ENCODE results near the gene TFIP11.
"Not testable (repeated sequence)": the region's sequence is repeated elsewhere in the genome, so short reads cannot be mapped to it uniquely, and the experiment has no call there.

TFIP11 gene

GRCh38 chr22:26541167-26541819 is 29.0 kb upstream of the TFIP11 start:
- DNase-seq (ENCODE audit: low spot score): no peak

DNA sequence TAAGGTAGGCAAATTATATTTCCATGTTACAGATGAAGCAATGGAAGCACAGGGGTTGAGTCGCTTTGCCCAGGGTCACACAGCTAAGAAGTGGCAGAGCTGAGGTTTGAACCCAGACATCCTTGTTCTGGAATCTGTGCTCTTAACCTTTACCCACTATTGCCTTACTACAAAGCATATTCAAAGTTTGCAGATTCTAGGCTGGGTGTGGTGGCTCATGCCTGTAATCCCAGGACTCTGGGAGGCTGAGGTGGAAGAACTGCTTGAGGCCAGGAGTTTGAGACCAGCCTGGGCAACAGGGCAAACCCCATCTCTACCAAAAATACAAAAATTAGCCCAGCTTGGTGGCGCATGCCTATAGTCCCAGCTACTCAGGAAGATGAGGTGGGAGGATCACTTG is 27.8 kb upstream of the TFIP11 start:
- no peak for DNase-seq (ENCODE audit: low spot score)

DNA sequence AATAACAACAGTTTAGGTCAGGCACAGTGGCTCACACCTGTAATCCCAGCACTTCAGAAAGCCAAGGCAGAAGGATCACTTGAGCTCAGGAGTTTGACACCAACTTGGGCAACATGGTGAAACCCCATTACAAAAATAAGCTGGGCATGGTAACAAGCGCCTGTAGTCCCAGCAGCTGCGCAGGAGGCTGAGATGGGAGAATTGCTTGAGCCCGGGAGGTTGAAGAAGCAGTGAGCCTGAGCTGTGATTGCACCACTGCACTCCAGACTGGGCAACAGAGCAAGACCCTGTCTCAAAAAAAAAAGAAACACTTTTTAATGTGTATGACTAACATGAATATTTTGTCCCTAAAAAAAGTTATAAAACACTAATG is 24.5 kb upstream of the TFIP11 start:
- DNase-seq (ENCODE audit: low spot score): no peak

GRCh38 chr22:26536056-26536761 is 23.9 kb upstream of the TFIP11 start:
- DNase-seq (ENCODE audit: low spot score): no peak

- no peak for DNase-seq (ENCODE audit: low spot score)
Observed at GRCh38 chr22:26535603-26535908, 23.3 kb upstream of the TFIP11 start.

DNA sequence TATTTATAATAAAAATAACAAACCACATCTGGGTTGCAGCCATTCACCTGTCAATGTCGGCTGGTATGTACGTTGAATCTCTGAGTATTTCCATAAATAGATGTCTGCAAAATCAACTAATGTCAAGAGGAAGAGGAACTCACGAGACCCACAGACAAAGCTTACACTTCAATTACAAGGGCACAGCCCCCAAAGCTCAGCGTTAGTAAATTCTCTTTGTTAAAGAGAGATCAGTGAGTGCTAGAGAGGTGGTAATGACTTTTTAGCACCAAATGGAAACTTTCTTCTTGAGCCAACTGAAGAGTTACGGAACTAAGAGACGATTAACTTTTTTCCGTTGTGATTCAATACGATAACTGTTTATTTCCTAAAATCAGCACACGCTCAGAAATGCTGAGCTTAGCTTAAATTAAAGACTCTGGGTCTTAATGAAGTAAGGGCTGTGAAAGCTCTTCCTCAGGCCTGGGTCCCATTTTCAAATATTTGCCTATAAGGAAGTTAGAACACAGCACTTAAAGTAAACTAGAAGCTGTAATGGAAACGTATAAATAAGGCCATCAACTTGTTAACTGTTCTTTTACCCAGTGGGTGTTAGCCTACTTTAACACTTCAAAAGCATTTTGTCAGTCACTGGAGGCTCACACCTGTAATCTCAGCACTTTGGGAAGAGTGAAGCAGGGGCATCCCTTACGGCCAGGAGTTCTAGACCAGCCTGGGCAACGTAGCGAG is 22.8 kb upstream of the TFIP11 start:
- DNase-seq (ENCODE audit: low spot score): no peak

- no peak for DNase-seq (ENCODE audit: low spot score)
Observed at GRCh38 chr22:26534171-26534855, 22.0 kb upstream of the TFIP11 start.

DNA sequence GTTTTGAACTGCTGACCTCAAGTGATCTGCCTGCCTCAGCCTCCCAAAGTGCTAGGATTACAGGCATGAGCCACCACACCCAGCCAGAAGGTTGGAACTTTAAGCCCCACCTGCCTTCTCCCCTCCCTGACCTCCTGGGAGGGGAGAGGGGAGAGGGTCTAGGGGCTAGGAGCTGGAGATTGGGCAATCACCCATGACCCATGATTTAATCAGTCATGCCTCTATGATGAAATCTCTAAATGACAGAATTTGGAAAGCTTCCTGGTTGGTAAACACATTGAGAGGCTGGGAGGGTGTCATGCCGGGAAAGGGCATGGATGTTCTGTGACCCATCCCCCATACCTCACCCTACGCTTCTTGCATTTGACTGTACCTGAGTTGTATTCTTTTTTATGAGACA is 17.1 kb upstream of the TFIP11 start:
- peak; percentile 37 for DNase-seq (ENCODE audit: low spot score)

GRCh38 chr22:26528518-26528917 is 16.2 kb upstream of the TFIP11 start:
- not testable (repeated sequence) for DNase-seq (ENCODE audit: low spot score)

DNA sequence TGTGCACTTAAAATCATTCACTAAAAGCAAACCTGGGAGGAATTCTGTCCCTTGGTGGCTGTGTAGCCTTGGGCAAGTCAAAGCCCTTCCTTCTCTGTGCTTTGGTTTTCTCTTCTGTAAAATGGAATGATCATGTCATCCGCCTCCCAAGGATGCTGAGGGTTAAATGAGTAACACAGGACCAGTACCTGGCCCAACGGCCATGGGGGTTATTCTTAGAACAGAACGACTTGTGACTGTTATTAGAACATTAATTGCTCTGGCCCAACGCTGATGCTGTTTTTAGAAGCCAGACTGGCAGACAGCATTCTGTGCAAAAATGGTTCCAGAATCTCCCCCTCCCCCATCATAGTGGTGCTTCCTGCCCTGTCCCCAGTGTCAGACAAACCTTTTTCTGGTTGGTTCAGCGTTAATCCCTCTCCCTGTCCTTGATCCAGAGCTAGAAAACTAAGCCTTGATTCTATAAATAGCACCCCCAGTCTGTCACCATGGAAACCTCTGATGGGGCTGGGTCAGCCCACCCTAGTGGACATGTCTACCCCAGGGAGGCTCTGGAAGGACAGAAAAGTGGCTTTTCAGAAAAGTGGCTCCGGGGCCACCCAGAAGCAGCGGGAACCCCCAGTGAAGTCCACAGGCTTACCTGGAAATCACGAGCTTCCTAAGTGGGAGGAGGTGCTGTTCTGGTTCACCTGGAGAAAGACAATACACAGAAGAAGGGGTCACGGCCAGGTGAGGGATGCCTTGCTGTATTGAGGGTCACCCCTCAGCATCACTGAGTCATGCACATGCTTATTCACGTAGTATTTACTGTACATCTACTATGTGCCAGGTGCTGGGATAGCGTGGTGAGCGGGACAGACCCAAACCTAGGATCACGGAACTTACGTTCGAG is 15.5 kb upstream of the TFIP11 start:
- DNase-seq (ENCODE audit: low spot score): no peak

GRCh38 chr22:26527167-26527566 is 14.9 kb upstream of the TFIP11 start:
- no peak for DNase-seq (ENCODE audit: low spot score)

- DNase-seq (ENCODE audit: low spot score): no peak
Observed at GRCh38 chr22:26525946-26526564, 13.8 kb upstream of the TFIP11 start.

GRCh38 chr22:26524870-26525269 is 12.6 kb upstream of the TFIP11 start:
- DNase-seq (ENCODE audit: low spot score): no peak

- no peak for DNase-seq (ENCODE audit: low spot score)
Observed at GRCh38 chr22:26522592-26522991, 10.3 kb upstream of the TFIP11 start.

DNA sequence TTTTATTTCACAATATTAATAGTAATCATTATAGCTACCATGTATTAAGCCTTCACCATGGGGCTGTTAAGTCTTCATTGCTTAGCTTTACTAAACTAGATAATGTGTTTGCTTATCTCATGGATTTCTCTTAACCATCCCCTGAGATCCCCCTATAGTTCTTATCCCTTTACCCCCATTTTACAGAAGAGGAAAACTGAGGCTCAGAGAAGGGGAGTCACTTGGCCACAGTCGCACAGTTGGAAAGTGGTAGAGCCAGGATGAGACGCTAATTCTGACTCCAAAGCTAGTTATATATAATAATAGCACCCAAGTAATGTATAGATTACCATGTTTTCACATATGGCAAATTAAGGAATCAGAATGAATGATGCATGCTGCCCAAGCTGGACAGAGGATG is 9.7 kb upstream of the TFIP11 start:
- DNase-seq (ENCODE audit: low spot score): no peak

GRCh38 chr22:26517429-26517828 is 5.2 kb upstream of the TFIP11 start:
- DNase-seq (ENCODE audit: low spot score): no peak

DNA sequence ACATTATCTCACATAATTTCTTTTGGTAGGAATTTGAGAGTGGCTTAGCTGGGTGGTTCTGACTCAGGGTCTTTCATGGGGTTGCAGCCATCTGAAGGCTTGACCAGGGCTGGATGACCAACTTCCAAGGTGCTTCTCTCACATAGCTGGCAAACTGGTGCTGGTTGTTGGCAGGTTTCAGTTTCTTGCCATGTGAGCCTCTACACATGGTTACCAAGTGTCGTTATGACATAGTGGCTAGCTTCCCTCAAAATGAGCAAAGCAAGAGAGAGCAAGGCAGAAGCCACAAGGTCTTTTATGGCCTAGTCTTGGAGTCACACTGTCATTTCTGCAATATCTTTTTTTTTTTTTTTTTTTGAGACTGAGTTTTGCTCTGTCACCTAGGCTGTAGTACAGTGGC is 4.2 kb upstream of the TFIP11 start:
- no peak for DNase-seq (ENCODE audit: low spot score)

DNA sequence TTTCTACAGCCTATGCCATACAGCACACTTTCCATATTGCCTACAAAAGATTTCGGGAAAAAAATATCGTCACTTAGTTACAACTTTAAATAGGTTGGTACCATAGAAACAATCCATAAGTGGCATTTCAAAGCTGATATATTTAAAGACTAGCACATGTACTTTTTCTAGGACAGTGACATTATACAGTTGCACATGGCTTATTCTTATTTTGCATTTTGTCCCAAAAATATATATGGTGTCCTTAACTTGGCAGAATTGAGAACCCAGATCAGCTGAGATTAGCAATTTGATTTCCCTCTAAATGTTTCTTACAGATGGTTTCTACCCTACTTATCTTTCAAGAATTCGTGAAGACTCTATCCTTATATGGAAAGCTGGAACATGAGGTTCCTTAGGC is 3.7 kb upstream of the TFIP11 start:
- DNase-seq (ENCODE audit: low spot score): no peak

GRCh38 chr22:26514419-26515161 is 2.3 kb upstream of the TFIP11 start:
- no peak for DNase-seq (ENCODE audit: low spot score)

DNA sequence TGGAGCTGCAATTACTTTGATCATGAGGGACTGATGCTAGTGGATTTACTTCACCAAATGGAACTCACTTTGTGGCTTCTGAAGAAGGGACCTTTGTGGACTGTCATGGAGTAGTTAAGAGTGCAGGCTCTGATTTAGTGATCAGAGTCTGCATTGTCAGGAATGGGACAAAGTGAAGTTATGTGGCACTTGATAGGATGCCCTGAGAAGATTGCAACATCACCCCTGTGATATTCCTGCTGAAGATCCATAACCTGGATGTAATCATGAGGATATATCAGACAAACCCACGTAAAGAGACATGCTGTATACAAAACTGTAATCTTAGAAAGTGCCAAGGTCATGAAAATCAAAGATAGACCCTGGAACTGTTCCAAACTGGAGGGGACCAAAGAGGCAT is 1.6 kb upstream of the TFIP11 start:
- no peak for DNase-seq (ENCODE audit: low spot score)

DNA sequence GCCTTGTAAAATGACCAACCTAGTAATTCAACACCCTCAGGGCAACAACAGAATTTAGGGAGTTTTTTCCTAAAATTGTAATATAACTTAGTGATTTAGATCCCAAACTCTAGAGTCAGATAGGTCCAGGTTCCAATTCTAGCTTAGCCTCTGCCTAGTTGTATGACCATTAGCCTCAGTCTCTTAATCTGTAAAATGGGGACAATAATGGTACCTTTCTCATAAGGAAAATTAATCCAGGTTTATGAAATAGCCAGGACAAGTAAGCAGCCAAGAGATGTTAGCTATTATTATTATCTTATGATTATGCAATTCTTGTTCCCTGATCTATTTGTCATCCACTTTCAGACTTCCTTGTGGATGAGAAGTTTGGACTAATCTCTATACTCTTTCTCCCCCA is 4.1 kb downstream of the TFIP11 start:
- DNase-seq (ENCODE audit: low spot score): no peak

All from AG08396 (cell line).